Transverse colon (tissue), 4 donors: ENCODE results near the gene PTPRD.

Experiments used
- CTCF ChIP-seq, 5 experiments: fragments of 200-600 bp in 3 of 5; fragments of 450-650 bp in 2 of 5; sonication (generic) in 3 of 5; IDR thresholded peaks; 1 replicate in 2 of 5; 2 replicates in 3 of 5; pipeline ENCODE4 v1.5.1; 2016 to 2017; ENCODE audit warnings: antibody characterized with exemption in 5 of 5, inconsistent platforms in 3 of 5, mild to moderate bottlenecking in 2 of 5, moderate library complexity in 1 of 5
- EP300 ChIP-seq: sonication (generic); formaldehyde crosslinking; IDR thresholded peaks from one replicate; pipeline ENCODE4 v1.6.1; 2017; ENCODE audit warnings: antibody characterized with exemption, low read depth
- POLR2A ChIP-seq: fragments of 450-650 bp; IDR thresholded peaks from one replicate; pipeline ENCODE4 v1.6.1; 2016; ENCODE audit warnings: antibody characterized with exemption, mild to moderate bottlenecking, moderate library complexity
- POLR2AphosphoS5 ChIP-seq, 3 donors: sonication (generic); formaldehyde crosslinking; IDR thresholded peaks; one replicate each; pipeline ENCODE4 v1.6.1; 2016; ENCODE audit warnings: antibody characterized with exemption in 3 of 3

DNA sequence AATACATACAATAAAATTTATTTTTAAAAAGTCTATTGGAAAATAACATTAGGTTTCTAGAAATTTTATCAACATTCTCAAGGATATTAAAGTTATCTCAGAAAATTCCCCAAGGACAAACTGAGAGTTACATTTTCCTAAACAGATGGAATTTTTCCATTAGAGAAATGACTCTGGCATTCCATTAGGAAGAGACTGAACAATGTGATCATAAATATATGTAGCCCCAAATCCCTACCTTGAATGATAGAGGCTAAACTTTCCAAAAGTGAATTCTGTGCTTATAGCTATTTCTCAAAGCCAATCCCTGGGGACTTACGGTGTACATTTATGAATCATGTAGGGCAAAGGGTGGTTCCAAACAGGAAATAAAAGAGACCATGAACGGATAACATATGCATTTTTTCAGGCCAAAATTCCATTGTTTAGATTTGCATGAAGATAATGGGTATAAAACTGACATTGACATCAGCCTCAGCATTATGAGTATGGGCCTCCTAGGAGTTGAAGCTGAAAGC, 1632.2 kb downstream of the PTPRD start:
- TF ChIP-seq CTCF (IDR thresholded peaks at IDR 0.05), result no peak
- no peak for TF ChIP-seq POLR2AphosphoS5 (IDR thresholded peaks at IDR 0.05)
- no peak for TF ChIP-seq POLR2A
- TF ChIP-seq EP300, result no peak
